Measurements from ENCODE around the gene LRRC41. TPM values are rescaled to one million over a fixed set of nuclear protein-coding genes. Genes with fewer than 3 reads are reported as not detected.

LRRC41 gene, protein sequence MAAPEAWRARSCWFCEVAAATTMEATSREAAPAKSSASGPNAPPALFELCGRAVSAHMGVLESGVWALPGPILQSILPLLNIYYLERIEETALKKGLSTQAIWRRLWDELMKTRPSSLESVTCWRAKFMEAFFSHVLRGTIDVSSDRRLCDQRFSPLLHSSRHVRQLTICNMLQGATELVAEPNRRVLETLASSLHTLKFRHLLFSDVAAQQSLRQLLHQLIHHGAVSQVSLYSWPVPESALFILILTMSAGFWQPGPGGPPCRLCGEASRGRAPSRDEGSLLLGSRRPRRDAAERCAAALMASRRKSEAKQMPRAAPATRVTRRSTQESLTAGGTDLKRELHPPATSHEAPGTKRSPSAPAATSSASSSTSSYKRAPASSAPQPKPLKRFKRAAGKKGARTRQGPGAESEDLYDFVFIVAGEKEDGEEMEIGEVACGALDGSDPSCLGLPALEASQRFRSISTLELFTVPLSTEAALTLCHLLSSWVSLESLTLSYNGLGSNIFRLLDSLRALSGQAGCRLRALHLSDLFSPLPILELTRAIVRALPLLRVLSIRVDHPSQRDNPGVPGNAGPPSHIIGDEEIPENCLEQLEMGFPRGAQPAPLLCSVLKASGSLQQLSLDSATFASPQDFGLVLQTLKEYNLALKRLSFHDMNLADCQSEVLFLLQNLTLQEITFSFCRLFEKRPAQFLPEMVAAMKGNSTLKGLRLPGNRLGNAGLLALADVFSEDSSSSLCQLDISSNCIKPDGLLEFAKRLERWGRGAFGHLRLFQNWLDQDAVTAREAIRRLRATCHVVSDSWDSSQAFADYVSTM
- 37.1 and 62.9 TPM in 2 replicates for total RNA-seq

DNA sequence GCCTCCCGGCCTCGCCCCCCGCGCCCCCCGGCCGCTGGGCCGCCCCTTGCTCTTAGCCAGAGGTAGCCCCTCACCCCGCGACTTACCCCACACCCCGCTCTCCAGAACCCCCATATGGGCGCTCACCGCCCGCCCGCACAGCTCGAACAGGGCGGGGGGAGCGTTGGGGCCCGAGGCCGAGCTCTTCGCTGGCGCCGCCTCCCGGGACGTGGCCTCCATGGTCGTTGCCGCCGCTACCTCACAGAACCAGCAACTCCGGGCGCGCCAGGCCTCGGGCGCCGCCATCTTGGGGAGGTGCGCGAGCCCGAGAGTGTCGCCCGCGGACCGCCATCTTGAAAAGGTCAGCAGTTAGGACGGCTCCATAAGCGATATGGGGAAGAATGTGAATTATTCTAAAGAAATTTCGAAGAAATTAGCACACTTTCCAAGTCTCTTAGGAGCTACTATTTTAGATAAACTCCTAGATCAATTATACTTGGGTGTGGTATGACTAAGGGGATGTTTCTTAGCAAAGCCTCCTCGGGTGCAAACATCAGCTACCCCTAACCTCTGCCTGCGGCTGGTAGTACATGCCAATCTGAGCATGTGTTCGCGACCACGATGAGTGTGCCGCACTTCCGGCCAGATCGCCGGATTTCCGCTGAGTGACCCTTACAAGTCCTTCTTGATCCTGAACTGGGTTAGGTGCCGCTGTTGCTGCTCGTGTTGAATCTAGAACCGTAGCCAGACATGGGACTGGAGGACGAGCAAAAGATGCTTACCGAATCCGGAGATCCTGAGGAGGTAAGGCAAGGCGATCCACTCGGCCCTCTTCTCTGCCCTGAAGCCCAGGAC lies at the start of gene LRRC41, which contains the start of gene UQCRH:
Gene LRRC41 (minus strand): TSS at position 579 of the 834 bp plus-strand sequence. CDS start 294 bp downstream, at position 285.
Gene UQCRH (plus strand): TSS at position 661 of the 834 bp plus-strand sequence. CDS start 69 bp downstream, at position 730.

GRCh38 chr1:46340404-46341221 lies 37.2 kb upstream of the LRRC41 start, which contains the start of gene NSUN4:
TSS of gene NSUN4 (plus strand) at chr1:46340807. CDS start at chr1:46340827, 20 bp downstream.

DNA sequence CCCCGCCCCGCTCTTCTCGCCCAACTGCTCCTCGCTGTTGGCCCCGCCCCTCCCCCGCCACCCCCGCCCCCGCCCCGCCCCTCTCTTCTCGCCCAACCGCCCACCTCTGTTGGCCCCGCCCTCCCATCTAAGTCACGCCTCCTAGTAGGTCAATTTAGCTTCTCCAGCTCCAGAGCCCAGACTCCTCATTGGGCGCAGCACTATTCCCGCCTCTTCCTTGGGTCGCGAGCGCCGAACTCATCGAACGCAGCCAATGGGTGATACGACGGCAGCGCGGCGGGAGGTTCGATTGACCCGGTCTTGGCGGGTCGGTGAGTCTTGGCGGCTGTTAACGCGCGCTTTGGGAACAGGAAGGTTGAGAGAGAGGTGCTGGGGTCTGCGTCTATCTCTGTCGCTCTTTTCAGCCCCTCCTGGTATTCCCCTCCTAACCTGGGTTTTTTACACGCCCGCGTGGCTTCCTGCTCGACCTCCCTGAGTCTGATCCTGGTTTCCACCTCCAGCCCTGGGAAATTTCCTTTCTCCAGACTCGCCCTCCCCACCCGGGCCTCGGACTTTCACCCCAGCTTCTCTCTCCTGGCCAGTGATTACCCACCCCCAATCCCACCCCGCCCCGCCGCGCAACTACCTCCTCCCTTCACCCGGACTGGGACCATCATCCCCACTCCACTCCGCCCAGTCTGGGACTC lies 55.8 kb downstream of the LRRC41 start, which contains the start of gene RAD54L:
Gene RAD54L (plus strand): TSS at position 328 of the 686 bp plus-strand sequence. CDS start 643 bp downstream, outside the sequence.

Other genes starting within 250 kb of the LRRC41 start
- 9.4 and 13.3 TPM in 2 replicates for gene PIK3R3, start 171.0 kb downstream of the LRRC41 start, total RNA-seq
- 0.49 TPM in 1 of 2 replicates, not detected in the other for gene TSPAN1, start 128.5 kb downstream of the LRRC41 start, total RNA-seq
- gene P3R3URF, start 127.1 kb downstream of the LRRC41 start, total RNA-seq: not detected in 2 replicates
- gene POMGNT1, start 105.2 kb downstream of the LRRC41 start, total RNA-seq: 22.0 and 55.3 TPM in 2 replicates
- 0.31 and 0.32 TPM in 2 replicates for gene LURAP1, start 100.3 kb downstream of the LRRC41 start, total RNA-seq
- gene RAD54L, start 55.9 kb downstream of the LRRC41 start, total RNA-seq: 5.8 TPM in 2 replicates
- gene UQCRH, start 82 bp upstream of the LRRC41 start, total RNA-seq: 395 and 489 TPM in 2 replicates
- gene NSUN4, start 37.2 kb upstream of the LRRC41 start, total RNA-seq: 8.9 and 23.1 TPM in 2 replicates
- 0.32 and 1.2 TPM in 2 replicates for gene FAAH, start 90.7 kb upstream of the LRRC41 start, total RNA-seq
- not detected in 2 replicates for gene DMBX1, start 186.2 kb upstream of the LRRC41 start, total RNA-seq
- gene KNCN, start 248.0 kb upstream of the LRRC41 start, total RNA-seq: not detected in 2 replicates

All from bladder microvascular endothelial cell (primary cell).